GM10266 (cell line): ENCODE measurements around the gene MRFAP1L1.

ENCODE experiments used
- DNase-seq: peaks from one replicate; pipeline ENCODE4 v3.0.0; 2012; ENCODE audit errors: extremely low spot score
- TF ChIP-seq, protein P1 (sequence below): IDR thresholded peaks from 2 replicates; pipeline ENCODE4 v1.5.1; 2012; ENCODE audit warnings: mild to moderate bottlenecking, low read depth; ENCODE audit not compliant: control insufficient read depth, insufficient read depth; ENCODE audit errors: missing control alignments

MRFAP1L1 gene

DNA sequence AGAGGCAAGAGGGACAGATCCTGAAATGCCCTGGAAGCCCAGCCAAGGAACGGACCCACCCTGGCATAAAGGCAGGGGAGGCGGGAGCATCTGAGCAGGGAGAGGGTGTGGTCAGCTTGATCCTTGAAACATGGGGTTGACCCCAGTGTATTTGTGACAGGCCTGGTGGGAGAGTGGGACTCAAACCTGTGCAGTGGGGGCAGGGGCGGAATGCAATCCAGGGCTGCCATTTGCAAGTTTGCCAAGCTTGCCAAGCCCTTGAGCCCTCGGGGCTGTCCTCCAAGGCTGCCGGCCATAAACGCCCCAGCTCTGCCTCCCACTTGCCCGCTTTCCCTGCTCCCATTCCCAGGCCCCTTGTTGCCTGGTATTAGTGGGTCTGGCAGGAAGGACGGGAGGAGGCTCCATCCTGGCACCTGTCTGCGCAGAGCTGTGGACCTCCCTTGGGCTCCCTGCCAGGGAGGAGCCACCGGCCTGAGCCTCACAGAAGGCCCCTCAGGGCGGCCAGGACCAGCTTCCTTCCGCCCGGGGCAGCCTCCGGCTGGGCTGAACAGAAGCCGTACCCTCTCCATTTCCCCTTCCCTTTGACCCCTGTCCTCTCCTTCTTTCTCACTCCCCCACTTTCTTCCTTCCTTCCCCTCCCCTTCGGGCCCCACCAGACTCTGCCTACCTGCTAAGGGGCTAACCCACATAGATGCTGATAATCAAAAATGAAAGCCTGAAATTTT lies 15.3 kb downstream of the MRFAP1L1 start:
- DNase-seq, result no peak
- TF ChIP-seq, protein P1, sequence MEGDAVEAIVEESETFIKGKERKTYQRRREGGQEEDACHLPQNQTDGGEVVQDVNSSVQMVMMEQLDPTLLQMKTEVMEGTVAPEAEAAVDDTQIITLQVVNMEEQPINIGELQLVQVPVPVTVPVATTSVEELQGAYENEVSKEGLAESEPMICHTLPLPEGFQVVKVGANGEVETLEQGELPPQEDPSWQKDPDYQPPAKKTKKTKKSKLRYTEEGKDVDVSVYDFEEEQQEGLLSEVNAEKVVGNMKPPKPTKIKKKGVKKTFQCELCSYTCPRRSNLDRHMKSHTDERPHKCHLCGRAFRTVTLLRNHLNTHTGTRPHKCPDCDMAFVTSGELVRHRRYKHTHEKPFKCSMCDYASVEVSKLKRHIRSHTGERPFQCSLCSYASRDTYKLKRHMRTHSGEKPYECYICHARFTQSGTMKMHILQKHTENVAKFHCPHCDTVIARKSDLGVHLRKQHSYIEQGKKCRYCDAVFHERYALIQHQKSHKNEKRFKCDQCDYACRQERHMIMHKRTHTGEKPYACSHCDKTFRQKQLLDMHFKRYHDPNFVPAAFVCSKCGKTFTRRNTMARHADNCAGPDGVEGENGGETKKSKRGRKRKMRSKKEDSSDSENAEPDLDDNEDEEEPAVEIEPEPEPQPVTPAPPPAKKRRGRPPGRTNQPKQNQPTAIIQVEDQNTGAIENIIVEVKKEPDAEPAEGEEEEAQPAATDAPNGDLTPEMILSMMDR, result no peak

- DNase-seq, result no peak
- TF ChIP-seq, protein P1, result no peak
Measured at GRCh38 chr4:6693231-6694176, 16.2 kb downstream of the MRFAP1L1 start, which contains the start of gene S100P. S100P (plus strand) TSS chr4:6693878; CDS start chr4:6693933, 55 bp downstream.

GRCh38 chr4:6692806-6693205 lies 16.9 kb downstream of the MRFAP1L1 start:
- TF ChIP-seq, protein P1, result no peak

GRCh38 chr4:6692379-6692778 lies 17.3 kb downstream of the MRFAP1L1 start:
- DNase-seq, result no peak
- TF ChIP-seq, protein P1, result no peak

More at GRCh38 chr4:6692806-6693205, 16.9 kb downstream of the MRFAP1L1 start:
- no peak for DNase-seq

DNA sequence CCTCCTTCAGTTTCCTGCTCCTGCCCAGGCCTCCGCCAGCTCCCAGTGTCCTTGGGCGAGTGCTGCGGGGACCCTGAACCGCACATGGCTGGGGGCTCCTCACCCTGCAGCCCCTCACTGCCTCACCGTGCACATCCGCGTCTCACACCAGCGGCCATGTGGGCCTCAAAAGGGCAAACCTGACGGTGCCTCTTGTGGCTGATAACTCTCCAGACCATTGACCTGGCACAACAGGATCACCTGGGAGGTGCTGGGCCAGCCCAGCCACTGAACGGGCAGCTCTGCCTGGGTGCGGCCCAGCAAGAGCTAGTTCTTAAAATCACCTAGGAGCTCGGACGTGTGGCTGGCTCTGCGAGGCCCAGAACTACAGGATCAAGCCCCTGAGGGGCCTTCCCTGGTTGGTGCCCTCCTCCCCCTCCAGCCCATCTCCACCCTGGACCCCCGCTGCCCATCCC lies 20.1 kb downstream of the MRFAP1L1 start:
- TF ChIP-seq, protein P1, result no peak
- no peak for DNase-seq

DNA sequence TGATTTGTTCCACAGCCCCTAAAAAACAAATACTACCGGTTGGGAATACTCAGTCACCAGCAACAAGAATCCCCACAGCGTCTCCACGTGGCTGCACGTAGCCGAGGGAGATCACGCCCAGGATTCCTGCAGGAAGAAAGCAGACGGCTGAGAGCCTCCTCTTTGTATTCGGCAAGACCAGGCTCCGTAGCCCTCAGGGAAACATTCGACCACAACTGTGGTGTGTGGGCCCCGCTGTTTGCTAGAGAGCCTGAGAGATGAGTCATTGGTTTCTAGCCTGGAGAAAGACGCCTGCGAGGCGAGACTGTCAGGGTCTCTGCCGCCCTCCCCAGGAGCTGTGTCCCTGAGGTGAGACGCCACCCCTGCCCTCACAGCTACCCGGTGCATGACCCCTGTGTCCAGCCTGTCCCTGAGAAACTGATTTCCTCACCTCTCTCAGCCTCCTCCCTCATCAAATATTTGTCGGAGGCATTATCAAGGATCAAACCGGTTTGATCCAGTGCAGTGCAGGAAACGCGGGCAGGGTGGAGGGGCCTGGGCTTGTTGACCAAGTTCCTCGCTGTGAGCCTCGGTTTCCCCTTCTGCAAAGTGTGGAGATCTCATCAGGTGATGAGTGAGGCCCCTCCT lies 20.7 kb downstream of the MRFAP1L1 start:
- DNase-seq, result peak; percentile 83
- TF ChIP-seq, protein P1, result peak; percentile 24
